Ecto neural progenitor cell (in vitro differentiated cells): ENCODE results near the gene PLXNB2.
A peak's percentile ranks its signal among the peaks of the same experiment; 100 is the strongest.

ENCODE experiments used
- DNase-seq: peaks from one replicate; pipeline ENCODE4 v3.0.0-alpha.2; 2018; ENCODE audit warnings: low spot score

Gene PLXNB2

DNA sequence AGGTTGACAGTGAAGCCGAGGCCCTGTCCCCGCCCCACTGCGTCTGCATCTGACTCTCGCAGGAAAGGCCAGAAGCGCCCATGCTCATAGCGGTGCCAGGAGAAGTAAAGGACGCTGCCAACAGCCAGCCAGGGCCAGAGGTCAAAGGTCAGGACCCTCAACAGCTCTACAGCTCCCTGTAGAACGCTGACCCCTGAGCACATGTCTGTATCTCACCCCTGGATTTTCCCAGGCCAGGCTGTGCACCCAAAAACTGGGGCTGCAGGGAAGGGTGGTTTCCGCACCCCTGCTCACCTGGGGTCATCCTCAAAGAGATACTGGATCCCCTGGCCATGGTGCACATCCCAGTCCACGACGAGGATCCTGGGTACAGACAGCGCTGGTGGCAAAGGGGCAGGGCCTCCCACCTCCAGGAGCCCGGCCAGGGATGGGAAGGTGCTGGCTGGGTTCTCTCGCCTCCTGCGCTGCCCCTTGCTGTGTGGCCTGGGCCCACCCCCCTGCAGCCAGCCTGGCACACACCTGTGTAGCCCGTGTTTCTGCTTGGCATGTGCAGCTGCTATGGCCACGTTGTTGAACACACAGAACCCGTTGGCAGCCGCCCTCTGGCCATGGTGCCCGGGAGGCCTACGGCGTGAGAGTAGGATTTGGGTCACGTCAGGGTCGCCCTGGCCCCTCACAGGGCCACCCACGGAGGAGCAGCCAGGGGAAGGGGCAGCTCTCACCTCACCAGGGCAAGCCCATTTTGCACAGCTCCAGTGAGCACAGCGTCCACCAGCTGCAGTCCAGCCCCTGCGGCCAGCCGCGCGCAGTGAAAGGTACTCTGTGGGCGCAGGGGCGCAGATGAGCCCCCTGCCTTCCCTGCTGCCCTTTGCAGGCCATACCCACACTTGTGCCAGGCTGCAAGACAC lies 57.9 kb downstream of the PLXNB2 start:
- no peak for DNase-seq

DNA sequence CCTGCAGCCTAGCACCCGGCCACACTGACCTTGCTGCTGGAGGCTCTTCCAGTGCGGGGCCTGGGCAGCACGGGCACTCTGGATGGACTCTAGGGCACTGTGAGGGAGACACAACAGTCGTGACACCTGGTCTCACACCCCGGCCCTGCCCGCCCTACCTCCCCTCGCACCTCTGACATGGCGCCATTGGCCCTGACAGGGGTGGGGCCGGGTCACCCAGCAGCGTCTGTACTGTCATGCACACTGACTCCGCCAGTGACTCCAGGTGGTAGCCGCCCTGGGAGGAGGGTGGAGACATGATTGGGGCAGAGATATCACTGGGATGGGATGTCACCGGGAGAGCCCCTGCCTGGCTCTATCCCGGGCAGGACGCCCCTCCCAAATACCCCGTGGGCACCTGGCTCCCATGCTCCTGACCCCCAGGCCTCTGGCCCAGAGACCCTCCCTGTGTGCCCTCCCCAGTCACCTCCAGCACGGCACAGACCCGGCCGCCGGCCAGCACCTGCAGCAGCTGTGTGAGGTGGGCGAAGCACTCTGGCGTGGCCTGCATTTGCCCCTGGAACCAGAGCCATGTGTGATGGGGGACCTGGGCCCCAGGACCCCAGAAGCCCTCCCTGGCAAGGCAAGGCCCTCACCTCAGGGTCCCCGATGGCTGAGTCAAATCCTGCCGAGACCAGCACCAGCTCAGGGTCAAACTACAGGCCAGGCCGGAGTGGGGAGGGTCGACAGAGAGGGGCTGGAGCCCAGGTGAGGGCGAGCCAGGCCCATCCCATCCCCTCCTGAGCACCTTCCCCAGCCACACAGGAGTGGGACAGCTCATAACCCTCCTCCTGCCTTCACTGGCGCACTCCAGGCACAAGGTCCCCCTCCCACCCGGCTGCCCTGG lies 59.0 kb downstream of the PLXNB2 start:
- DNase-seq = no peak

DNA sequence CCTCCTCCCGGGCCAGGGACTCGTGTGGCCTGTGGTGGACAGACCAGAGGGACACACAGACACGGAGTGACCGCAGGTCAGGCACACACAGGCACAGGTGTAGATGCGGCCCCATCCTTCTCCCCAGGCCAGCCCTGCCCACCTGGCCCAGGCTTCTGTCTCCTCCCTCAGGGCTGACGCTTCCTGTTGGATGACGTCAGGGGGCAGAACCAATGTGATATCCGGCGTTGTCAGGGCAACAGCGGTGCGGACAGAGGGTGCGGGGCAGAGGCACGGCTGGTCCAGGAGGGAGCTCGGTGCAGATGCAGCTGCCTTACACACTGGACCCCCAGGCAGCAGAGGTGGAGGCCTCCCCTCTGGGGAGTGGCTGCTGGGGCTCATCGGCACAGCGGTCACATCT lies 59.7 kb downstream of the PLXNB2 start:
- DNase-seq = peak; percentile 75

DNA sequence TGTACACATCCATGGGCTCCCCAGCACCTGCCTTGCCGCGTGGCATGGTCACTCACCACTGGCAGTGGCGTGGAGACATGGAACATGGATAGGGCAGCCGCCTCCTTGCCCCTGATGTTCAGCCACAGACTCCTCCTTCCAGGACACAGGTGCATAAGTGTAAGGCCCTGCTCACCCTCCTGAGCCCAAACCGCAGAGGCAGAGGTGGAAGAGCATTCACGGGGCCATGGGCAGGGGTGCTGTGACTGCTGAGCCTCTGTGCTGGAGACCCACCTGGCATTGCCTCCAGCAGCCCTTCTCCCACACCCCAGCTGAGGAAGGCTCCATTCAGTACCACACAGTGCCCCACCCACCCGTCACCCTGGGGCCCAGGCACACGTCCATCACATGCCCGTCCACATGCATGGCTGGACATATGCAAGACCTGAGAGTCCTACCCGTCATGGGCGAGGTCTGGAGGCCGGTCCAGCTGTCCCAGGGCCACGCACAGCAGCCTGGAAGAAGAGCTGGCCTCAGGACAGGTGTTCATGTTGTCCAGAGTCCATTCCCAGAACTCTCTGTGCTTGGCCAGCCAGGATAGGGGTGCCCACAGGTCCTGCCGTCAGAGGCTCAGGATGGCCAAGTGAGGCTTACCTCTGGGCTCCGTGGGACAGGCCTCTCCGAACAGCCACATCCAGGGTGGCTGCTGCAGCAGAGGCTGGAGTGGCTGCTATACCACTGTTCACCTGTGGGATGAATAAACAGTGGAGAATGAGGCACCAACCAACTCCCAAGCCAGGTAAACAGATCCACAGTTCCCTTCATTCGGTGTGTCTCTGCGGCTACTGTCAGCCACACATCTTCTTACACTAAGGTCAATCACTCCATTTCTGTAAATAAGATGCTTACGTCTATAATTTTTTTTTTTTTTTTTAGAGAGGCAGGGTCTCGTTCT lies 60.9 kb downstream of the PLXNB2 start:
- no peak for DNase-seq

DNA sequence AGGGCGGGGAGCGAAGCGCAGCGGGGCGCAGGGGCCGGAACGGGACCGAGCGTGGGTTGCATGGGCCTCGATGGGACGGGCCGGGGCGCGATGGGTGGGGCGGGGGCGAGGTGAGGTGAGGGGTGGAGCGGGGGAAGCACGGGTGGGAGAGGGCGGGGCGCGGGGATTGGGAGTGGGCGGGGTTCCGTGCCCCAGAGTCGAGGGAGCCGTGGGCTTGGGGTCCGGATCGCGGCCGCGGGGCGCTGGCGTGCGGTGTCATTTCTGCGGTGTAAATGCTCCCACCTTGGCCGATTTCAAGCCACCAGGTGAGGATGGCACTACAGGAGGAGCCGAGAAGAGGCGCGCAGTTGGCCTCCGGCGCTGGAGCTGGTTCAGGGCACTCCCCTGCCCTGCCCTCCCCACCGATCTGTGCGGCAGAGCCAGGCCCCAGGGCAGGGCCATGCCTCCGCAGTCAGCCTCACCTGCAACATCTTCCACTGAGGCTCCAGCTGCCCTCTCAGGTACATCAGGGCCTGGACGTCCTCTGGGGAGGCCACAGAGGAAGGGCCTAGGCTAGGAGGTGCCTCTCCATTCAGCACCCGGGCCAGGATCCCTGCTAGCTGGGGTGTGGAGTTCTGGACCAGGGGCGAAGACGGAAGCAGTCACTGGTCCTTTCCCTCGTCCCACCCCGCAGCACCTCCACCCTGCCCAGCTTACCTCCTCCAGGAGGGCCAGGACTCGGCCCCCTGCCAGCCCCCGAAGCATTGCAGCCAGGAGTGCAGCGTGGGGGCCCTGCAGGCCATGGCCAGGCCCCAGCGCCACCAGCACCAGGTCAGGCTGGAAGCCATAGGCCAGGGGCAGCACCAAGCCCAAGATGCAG lies 62.0 kb downstream of the PLXNB2 start:
- DNase-seq = no peak

DNA sequence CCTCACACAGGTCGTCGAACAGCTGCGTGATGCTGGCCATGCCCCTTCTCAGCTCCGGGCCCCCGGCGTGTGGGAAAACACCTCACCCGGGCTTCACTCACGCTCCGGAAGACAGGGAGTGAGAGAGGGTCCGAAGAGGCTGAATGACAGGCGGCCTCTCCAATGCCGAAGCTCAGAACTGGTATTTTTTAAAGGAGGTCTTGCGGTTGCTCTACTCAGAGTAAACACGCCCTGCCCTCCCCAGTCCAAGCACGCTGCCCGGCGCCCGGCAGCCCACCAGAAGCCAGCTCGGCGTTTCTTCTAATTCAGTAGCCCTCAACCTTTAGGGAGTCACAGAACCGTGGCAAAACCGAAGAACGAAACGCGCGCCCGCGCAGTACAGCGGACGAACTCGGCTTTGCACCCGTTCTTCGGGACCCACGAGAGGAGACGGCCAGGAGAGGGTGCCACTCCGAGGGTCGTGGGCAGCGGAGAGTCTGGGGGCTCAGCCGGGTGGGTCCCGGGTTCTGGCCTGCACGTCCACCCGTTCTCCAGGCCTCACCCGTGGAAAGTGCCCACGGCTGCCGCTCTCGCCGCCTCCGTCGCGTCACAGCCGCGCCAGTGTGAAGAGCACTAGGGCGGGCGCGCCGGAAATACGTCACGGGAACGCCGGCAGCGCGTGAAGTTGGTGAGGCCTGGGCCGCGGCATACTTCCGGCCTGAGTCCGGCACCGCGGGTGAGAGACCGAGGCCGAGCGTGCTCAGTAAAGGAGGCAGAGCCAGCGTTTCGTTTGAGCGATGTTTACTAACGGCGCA lies 62.8 kb downstream of the PLXNB2 start, which contains the start of gene TUBGCP6:
Gene TUBGCP6, minus strand, starts transcription at position 604 of the 794 bp plus-strand sequence. Its CDS starts 564 bp downstream, at position 40.
- DNase-seq = peak; percentile 95

DNA sequence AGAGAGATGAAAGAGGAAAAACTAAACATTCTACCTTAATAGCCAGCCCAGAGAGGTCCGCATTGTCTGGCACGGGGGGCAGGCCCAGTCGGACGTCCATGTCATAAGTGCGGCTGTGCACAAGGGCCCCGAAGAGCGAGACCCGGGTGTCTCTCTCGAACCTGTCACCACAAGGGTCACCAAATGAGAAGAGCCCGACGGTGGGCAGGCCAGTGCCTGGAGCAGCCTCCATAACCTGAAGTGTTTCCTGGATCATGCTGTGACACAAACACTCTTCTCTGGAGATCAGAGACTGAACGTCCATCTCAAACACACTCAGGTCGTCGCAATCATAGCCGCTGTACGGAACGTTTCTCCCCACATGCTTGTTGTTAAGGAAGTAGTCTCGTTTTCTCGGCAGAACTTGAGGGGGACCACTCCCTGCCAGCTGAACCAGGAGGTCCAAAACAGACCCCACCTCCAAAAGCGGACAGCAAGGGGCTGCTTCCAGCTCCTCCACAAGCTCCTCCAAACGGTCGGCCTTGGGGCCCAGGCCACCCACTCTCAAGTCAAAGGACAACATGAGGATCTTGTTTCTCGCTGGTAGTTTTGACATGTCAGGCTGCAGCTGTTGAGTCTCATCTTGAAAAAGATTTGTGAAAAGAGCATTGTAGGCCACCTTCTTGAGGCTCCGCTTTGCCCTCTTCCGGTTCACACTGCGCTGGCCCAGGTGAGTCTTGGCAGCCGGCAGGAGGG lies 63.6 kb downstream of the PLXNB2 start:
- DNase-seq = no peak

DNA sequence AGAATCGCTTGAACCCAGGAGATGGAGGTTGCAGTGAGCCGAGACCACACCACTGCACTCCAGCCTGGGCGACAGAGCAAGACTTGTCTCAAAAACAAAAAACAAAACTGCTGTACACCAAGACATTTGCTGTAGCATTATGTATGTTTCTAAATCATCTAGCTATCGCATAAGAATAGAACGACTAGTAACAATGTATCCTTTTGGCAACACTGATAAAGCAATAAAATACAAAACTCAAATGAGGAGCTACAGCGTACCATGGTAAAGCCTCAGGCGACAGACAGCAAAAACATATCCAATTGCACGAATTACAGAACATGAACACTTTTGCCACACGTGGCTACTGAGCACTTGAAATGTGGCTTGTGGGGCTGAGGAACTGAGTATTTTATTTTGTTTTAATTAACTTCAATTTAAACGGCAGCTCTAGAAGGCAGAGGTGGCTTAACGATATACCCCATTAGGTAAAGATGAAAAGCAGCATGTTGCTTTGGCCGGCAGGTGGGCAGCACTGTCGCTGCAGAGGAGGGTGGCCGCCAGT lies 65.0 kb downstream of the PLXNB2 start:
- no peak for DNase-seq

DNA sequence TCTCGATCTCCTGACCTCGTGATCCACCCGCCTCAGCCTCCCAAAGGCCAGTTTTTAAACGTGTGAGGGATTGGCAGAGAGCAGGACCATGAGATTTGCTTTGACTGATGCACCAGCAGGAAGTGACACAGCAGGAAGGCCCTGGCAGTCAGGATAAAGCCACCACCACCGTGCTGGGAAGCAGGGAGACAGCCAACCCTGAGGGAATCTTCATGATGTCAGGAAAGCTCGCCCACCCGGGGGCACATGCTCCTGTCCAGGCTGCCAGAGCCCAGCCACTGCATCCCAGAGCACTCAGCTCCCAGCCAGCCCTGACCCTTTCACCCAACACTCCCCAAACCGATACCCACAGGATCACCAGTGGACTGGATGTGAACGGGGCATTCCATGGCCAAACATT lies 68.7 kb downstream of the PLXNB2 start:
- DNase-seq = no peak

DNA sequence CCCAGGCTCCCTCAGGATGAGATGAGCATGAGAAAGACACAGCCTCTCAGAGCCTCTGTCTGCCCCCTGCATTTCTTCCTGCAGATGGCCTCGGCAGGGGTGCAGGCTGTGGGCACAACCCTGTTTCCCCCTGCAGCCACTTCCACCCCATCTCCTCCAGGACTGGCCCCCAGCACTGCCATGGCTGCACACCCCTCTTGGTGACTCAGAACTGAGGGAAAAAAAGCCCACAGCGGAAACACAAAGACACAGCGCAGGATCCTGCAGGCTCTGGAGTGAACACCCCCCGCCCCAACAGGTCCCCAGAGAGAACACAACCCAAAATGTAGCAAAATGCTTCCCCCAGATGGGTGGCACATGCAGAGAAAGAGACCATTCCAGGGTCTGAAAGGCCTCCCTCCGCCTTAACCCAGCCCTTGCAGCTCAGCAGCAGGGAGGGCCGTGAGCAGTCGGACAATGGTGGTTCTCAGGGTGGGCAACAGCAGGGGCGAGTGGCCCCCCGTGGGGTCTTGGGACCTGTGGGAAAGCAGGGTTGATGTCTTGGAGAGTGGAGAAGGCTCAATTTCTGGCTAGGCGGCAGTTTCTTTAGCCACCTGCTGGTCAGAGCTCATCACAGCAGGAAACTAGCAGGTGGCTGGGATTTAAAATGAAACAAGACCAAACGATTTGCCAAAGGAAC lies 70.6 kb downstream of the PLXNB2 start:
- DNase-seq = no peak

DNA sequence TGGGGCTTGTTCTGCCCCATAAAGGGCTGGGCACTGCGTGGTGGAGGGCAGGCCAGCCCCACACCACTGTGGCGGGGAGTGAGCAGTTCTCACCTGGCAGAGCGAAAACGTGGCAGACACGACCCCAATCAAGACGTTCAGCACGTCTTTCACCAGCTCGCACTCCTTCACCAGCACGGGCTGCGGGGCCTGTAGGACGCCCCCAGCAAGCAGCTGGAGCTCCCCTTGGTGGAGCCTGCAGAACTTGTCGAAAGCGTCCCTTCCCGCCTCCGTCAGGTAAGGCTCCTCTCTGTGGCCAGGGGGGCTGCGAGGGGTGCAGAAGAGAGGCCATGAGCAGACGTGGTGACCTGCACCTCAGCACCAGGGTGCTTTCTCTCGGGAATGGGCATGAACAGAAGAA lies 74.2 kb downstream of the PLXNB2 start:
- DNase-seq = no peak

DNA sequence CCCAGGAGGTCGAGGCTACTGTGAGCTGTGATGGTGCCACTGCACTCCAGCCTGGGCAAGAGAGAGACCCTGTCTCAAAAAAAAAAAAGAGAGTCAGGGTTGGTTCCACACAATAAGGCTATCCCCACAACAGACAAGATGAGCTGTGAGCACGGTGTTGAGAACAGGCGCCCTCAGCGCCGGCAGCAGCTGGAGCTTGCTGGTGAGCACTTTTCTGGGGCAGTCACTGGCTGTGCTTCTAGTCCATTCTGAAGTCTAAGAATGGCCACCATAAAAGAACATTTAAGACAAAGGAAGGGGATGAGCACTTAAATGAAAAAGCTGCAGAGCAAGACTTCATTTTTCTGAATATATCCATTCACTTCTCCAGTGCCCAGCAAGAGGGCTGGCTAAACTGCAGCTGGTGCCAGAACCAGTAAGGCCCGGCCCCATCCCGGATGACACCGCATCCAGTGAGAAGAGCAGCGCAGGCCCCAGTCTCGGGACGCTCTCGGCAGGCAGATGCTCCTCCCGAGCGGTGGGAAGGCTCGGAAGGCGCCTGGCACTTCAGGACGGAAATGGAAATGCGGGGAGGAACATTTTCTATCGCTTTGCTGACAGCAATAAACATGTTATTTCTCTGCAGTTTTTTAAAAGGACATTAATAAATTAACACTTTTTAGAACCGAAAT lies 74.8 kb downstream of the PLXNB2 start:
- no peak for DNase-seq

DNA sequence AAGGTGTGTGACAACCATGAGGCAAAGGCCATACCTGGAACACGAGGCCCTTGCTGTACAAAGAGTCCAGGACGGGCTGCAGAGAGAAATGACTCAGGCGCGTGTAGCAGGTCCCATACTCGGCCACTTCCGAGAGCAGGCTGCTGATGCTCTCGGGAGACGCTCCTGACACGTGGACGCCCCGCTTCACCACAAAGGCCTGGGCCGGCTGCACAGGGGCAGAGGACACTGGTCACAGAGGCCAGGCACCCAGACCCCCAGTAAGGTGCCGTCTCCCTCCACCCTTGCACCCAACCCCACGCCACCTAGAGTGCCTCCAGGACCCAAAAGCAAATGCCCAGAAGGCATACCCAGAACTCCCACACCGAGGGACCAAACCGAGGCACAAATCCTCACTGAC lies 78.1 kb downstream of the PLXNB2 start:
- DNase-seq = no peak

DNA sequence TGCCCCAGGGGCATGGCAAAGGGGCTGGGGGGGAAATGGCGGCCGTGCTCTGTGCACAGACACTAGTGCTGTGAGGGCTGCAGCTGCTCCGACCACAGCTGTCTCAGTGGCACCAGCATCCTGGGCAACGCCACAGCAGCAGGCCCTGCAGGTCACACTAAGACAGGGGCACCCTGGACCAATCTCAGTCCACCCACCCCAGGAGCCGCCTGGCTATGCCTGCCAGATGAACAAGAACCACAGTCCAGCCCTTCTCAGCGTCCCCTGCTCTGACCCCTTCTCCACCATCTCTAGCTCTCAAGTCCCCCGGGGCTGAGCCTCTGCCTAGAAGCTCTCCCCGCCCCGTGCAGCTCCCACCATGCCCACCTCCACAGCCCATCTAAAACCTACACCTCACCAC lies 79.1 kb downstream of the PLXNB2 start:
- DNase-seq = no peak

DNA sequence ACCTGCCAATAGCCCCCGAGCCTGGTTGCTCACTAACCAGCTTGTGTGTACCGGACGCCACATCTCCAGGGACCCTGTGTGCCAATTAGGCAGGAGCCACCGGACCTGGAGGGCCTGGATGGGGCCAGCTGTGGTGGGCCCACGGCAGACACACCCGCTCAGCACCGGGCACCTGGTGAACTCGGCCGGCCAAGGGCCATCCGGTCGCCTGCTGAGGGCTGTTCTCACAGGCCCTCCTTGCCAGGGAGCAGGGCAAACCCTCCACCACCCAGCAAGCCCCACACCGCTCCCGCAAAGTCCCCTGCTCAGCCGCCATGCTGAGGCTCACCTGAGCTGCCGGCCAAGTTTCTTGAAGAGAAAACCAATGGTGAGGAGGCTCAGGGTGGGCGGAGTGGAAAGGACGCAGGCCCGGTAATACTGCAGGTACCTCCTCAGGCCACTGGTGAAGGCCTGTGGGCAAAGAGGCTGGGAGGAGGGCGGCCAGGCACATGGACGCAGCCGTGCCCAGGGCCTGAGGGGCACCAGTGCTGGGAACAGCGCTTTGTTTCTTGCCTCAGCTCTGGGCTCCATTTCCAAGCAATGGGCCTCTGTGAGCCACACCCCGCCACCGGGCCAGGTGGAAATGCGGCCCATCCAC lies 79.7 kb downstream of the PLXNB2 start:
- DNase-seq = no peak

DNA sequence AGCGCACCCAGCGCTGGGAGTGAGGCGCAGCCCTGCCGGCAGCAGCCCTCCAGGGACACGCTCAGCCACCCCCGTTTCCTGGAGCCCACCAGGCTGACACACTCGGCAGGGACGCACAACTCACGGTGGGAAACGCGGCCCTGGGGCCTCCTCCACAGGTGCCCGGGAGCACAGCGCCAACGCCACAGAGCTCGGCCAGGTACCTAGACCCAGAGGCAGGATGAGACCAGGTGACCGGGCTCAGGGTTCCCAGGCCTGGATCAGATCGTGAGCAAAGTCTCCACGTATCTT lies 80.6 kb downstream of the PLXNB2 start:
- no peak for DNase-seq

DNA sequence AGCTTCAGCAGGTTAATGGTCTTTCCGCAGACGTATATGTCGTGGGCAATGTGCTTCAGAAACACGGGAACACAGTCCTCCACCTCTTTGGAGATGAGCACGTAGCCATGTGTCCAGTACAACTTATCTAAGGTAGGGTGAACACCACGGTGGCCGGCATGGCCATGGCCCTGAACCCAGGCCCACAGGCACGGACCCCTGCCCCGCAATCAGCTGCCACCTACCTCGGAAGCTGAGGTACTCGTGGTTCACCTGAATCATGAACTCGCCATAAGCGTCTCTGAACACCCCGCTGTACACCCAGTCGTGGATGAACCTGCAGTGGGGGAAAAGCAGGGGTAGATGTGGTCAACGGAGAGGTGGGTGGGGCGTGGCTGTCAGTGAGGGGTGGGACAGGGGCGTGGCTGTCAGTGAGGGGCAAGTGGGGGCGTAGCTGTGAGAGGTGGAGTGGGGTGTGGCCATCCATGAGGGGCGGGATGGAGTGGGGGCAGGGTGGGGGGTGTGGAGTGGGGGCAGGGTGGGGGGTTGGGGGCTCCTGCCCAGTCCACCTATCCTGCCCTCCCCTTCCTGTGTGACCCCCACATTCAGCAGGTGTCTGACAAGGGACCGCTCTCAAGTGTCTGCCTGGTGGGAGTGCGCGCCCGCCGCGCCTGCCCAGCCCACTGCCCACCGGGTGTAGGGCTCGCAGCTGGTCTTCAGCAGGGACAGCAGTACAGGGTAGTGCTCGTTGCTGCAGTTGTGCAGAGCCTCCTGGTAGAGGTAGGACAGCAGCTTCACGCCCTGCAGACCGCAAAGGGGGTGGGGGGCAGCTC lies 81.2 kb downstream of the PLXNB2 start:
- DNase-seq = no peak
